Calu3 (cell line): Measurements from ENCODE around the gene MTM1. TPM values are rescaled to one million over a fixed set of nuclear protein-coding genes. Genes with fewer than 3 reads are reported as not detected.

Experiments used
- BruUV-seq: library from RNA; stranded (reverse); fragments of 400-500 nt; replicated peaks from 2 replicates; lab custom pipeline; 2021; lab: Mats Ljungman, UMichigan
- CTCF ChIA-PET: fragments of 300-600 bp; sonication (Branson Sonifier 250); formaldehyde crosslinking; loops from one replicate; lab custom pipeline; 2022; ENCODE audit warnings: antibody characterized with exemption; lab: Charles Lee
- DNase-seq: peaks from one replicate; pipeline ENCODE4 v3.0.0; 2022
- H3K27ac Mint-ChIP-seq: one replicate; pipeline ENCODE4 v1.8.0; 2022; ENCODE audit warnings: mixed read lengths; ENCODE audit not compliant: unreplicated experiment
- H3K27me3 Mint-ChIP-seq: one replicate; pipeline ENCODE4 v1.8.0; 2022; ENCODE audit warnings: mixed read lengths; ENCODE audit not compliant: unreplicated experiment
- H3K36me3 Mint-ChIP-seq: one replicate; pipeline ENCODE4 v1.8.0; 2022; ENCODE audit warnings: mild to moderate bottlenecking, moderate library complexity, mixed read lengths; ENCODE audit not compliant: insufficient read depth, unreplicated experiment
- H3K4me1 Mint-ChIP-seq: one replicate; pipeline ENCODE4 v1.8.0; 2022; ENCODE audit warnings: mild to moderate bottlenecking, low read depth, mixed read lengths; ENCODE audit not compliant: unreplicated experiment
- H3K4me3 Mint-ChIP-seq: one replicate; pipeline ENCODE4 v1.8.0; 2022; ENCODE audit warnings: mild to moderate bottlenecking, low read depth, moderate library complexity, mixed read lengths; ENCODE audit not compliant: unreplicated experiment
- H3K9me3 Mint-ChIP-seq: one replicate; pipeline ENCODE4 v1.8.0; 2022; ENCODE audit warnings: low read depth, mixed read lengths; ENCODE audit not compliant: unreplicated experiment
- intact Hi-C: fragments of 100-400 bp; cut with micrococcal nuclease; formaldehyde crosslinking; loops from one replicate; pipeline ENCODE4 v1.10.0; 2022; ENCODE audit not compliant: unreplicated experiment
- total RNA-seq: library from RNA; stranded (reverse); gene quantifications from 2 replicates; pipeline ENCODE4 v1.2.3, GENCODE V29; 2022
- TF ChIP-seq, protein P1 (sequence below): fragments of 200-600 bp; IDR thresholded peaks from one replicate; pipeline ENCODE4 v1.8.0; 2022; ENCODE audit warnings: antibody characterized with exemption; ENCODE audit not compliant: unreplicated experiment

The MTM1 gene
- total RNA-seq, 1 experiment from 2014 or later, result 13.2 TPM

DNA sequence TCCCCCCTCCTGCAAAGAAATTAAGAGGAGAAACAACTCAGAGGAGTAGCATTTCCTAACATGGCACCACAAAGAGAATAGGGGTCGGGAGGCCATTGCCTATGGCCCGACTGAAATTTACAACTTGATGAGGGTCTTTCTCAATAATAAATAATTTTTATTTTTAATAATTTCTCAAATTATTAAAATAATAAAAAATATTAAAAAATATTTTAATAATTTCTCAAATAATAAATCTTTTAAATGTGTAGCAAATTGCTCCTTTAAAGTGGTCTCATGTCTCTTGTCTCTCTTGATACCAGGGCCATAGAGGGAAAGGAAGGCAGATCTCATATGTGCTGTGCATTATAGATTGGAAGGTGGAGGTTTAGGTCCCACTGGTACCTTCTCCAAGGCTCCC is 75.5 kb downstream of the MTM1 start:
- no peak overlapping the region for H3K4me3 Mint-ChIP-seq
- H3K36me3 Mint-ChIP-seq, result no peaks in the 10 kb centered on the region
- no peaks in the 10 kb centered on the region for H3K27me3 Mint-ChIP-seq
- CTCF ChIA-PET, result no interaction called here
- no peak for DNase-seq
- BruUV-seq, result no TSS peak
- no peak overlapping the region for H3K27ac Mint-ChIP-seq
- H3K4me1 Mint-ChIP-seq, result no peaks in the 10 kb centered on the region
- no peaks in the 10 kb centered on the region for H3K9me3 Mint-ChIP-seq
- TF ChIP-seq, protein P1, sequence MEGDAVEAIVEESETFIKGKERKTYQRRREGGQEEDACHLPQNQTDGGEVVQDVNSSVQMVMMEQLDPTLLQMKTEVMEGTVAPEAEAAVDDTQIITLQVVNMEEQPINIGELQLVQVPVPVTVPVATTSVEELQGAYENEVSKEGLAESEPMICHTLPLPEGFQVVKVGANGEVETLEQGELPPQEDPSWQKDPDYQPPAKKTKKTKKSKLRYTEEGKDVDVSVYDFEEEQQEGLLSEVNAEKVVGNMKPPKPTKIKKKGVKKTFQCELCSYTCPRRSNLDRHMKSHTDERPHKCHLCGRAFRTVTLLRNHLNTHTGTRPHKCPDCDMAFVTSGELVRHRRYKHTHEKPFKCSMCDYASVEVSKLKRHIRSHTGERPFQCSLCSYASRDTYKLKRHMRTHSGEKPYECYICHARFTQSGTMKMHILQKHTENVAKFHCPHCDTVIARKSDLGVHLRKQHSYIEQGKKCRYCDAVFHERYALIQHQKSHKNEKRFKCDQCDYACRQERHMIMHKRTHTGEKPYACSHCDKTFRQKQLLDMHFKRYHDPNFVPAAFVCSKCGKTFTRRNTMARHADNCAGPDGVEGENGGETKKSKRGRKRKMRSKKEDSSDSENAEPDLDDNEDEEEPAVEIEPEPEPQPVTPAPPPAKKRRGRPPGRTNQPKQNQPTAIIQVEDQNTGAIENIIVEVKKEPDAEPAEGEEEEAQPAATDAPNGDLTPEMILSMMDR, result no peak
- intact Hi-C loops, result no loop called here

DNA sequence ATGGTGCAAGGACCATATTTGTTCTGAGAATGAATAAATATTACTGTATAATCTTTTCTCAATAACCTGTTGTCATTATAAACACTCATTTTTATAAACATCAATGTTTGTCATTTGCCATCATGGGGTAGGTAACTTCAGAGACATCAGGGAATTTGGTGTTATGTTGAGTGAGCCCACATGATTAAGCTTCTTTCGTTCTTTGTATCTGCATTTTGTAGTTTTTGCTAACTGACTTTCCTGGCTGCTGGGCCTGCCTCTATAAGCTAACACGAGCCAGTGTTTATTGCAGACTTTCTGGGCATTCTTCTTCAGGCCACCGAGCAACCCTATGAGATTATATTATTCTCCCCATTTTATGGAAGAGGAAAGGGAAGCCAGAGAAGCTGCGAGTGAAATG is 76.0 kb downstream of the MTM1 start:
- Mint-ChIP-seq H3K27me3 (no peaks in the 10 kb centered on the region), H3K36me3 (no peaks in the 10 kb centered on the region), H3K9me3 (no peaks in the 10 kb centered on the region), H3K4me3 (no peak overlapping the region), H3K4me1 (no peaks in the 10 kb centered on the region), H3K27ac (no peak overlapping the region)
- intact Hi-C loops, result no loop called here
- BruUV-seq, result no TSS peak
- no peak for DNase-seq
- CTCF ChIA-PET, result no interaction called here
- TF ChIP-seq, protein P1, result no peak

- H3K4me3 Mint-ChIP-seq, result no peak overlapping the region
- intact Hi-C loops, result no loop called here
- H3K27ac Mint-ChIP-seq, result no peak overlapping the region
- CTCF ChIA-PET, result no interaction called here
- no peaks in the 10 kb centered on the region for H3K36me3 Mint-ChIP-seq
- DNase-seq, result no peak
- no TSS peak for BruUV-seq
- no peaks in the 10 kb centered on the region for H3K9me3 Mint-ChIP-seq
- H3K27me3 Mint-ChIP-seq, result no peaks in the 10 kb centered on the region
- TF ChIP-seq, protein P1, result no peak
- no peaks in the 10 kb centered on the region for H3K4me1 Mint-ChIP-seq
These were observed 78.9 kb downstream of the MTM1 start for GRCh38 chrX:150647331-150647730.

- no peak overlapping the region for H3K27ac Mint-ChIP-seq
- no TSS peak for BruUV-seq
- no peak overlapping the region for H3K4me3 Mint-ChIP-seq
- H3K4me1 Mint-ChIP-seq, result no peaks in the 10 kb centered on the region
- DNase-seq, result no peak
- intact Hi-C loops, result no loop called here
- H3K36me3 Mint-ChIP-seq, result no peaks in the 10 kb centered on the region
- no peaks in the 10 kb centered on the region for H3K27me3 Mint-ChIP-seq
- H3K9me3 Mint-ChIP-seq, result no peaks in the 10 kb centered on the region
- CTCF ChIA-PET, result no interaction called here
- TF ChIP-seq, protein P1, result no peak
These were observed 80.0 kb downstream of the MTM1 start for GRCh38 chrX:150648296-150648940.
